Spleen (tissue), 11 donors: ENCODE measurements around the gene MOB2. TPM values are rescaled to one million over a fixed set of nuclear protein-coding genes. Genes with fewer than 3 reads are reported as not detected.

Experiments used
- DNase-seq: peaks from one replicate; pipeline ENCODE4 v3.0.0-alpha.2; 2020
- H3K27ac ChIP-seq, 8 donors: fragments of 200-600 bp; sonication (generic) in 7 of 8; 1 replicate in 4 of 8; 2 replicates in 4 of 8; pipeline versions ENCODE4 v1.5.0 to v1.8.0; 2016 to 2021; ENCODE audit warnings: inconsistent platforms in 4 of 8, mild to moderate bottlenecking in 4 of 8, moderate library complexity in 1 of 8
- H3K27me3 ChIP-seq, 7 donors: fragments of 200-600 bp; sonication (generic) in 6 of 7; replicated peaks in 1 of 7; 1 replicate in 4 of 7; 2 replicates in 3 of 7; pipeline versions ENCODE4 v1.5.0 to v1.8.0; 2016 to 2021; ENCODE audit warnings: inconsistent platforms in 3 of 7, mild to moderate bottlenecking in 1 of 7
- H3K36me3 ChIP-seq, 6 donors: fragments of 200-600 bp; sonication (generic) in 5 of 6; 1 replicate in 4 of 6; 2 replicates in 2 of 6; pipeline versions ENCODE4 v1.5.0 to v1.8.0; 2016 to 2021; ENCODE audit warnings: inconsistent platforms in 2 of 6
- H3K4me1 ChIP-seq, 6 donors: fragments of 200-600 bp; sonication (generic) in 5 of 6; 1 replicate in 3 of 6; 2 replicates in 3 of 6; pipeline versions ENCODE4 v1.5.0 to v1.8.0; 2016 to 2021; ENCODE audit warnings: inconsistent platforms in 3 of 6
- H3K4me3 ChIP-seq, 8 donors: fragments of 200-600 bp; sonication (generic) in 7 of 8; 1 replicate in 4 of 8; 2 replicates in 4 of 8; pipeline versions ENCODE4 v1.5.0 to v1.8.0; 2016 to 2021; ENCODE audit warnings: inconsistent platforms in 4 of 8, mild to moderate bottlenecking in 4 of 8, moderate library complexity in 2 of 8
- H3K9me3 ChIP-seq, 8 donors: fragments of 200-600 bp; sonication (generic) in 7 of 8; 1 replicate in 4 of 8; 2 replicates in 4 of 8; pipeline versions ENCODE4 v1.5.0 to v1.8.0; 2016 to 2021; ENCODE audit warnings: inconsistent platforms in 4 of 8
- POLR2A ChIP-seq, 3 donors: fragments of 450-650 bp; IDR thresholded peaks; one replicate each; pipeline ENCODE4 v1.5.1; 2017; ENCODE audit warnings: antibody characterized with exemption in 3 of 3, mild to moderate bottlenecking in 1 of 3
- POLR2AphosphoS5 ChIP-seq, 3 donors: sonication (generic); formaldehyde crosslinking; IDR thresholded peaks; one replicate each; pipeline ENCODE4 v1.5.1; 2017; ENCODE audit warnings: antibody characterized with exemption in 3 of 3
- WGBS, 5 donors: extraction: QIAGEN DNeasy Blood & Tissue Kit in 3 of 5; methylation state at CpG; one replicate each; pipeline versions ENCODE4 v1.1.5 to v1.1.7; 2013 to 2018; 5-methylcytosine and 5-hydroxymethylcytosine counted together
- intact Hi-C: fragments of 100-400 bp; cut with DNase I; formaldehyde crosslinking; loops from one replicate; pipeline ENCODE4 v1.15.0; 2023; ENCODE audit warnings: low total_unique reads
- polyA plus RNA-seq, 3 donors: library from polyadenylated mRNA; stranded (reverse); fragments of 200-250 nt; gene quantifications; one replicate each; pipeline ENCODE4 v1.2.1, GENCODE V29; 2013
- total RNA-seq, 7 donors: library from RNA; depleted of rRNA in 3 of 7; stranded (reverse); fragments of >200 nt in 3 of 7; fragmentation: NEBNext Ultra II Directional in 4 of 7; extraction: Animal tissue kit (Norgen Biotek cat#: 25700) in 4 of 7; gene quantifications; one replicate each; pipeline versions ENCODE4 v1.1.0 to v1.2.1, GENCODE V29; 2016 to 2021
- TF ChIP-seq, protein P1 (sequence below), 11 experiments: fragments of 200-600 bp in 7 of 11; fragments of 450-650 bp in 4 of 11; sonication (generic) in 4 of 11; IDR thresholded peaks in 8 of 11; conservative IDR thresholded peaks in 3 of 11; 1 replicate in 7 of 11; 2 replicates in 4 of 11; pipeline versions ENCODE4 v1.4.0 to v1.8.0; 2016 to 2021; ENCODE audit warnings: antibody characterized with exemption in 11 of 11, inconsistent platforms in 4 of 11, mild to moderate bottlenecking in 1 of 11
- donor health status: healthy with polysubstance abuse.
- donor health status: DM: no; HTN: no; CAD: no; lungs with moderate emphysema.
- donor health status: DM: no; HTN: no; CAD: no.
- donor health status: Bipolar disorder and iron deficiency.
- donor health status: healthy.
- donor health status: DM: no; HTN: no; CAD: no.
- donor health status: DM: yes; HTN: yes; CAD: no.

The MOB2 gene
- total and polyA plus RNA-seq, 10 donors: 28.1 to 51.5 (median 41.5) TPM

DNA sequence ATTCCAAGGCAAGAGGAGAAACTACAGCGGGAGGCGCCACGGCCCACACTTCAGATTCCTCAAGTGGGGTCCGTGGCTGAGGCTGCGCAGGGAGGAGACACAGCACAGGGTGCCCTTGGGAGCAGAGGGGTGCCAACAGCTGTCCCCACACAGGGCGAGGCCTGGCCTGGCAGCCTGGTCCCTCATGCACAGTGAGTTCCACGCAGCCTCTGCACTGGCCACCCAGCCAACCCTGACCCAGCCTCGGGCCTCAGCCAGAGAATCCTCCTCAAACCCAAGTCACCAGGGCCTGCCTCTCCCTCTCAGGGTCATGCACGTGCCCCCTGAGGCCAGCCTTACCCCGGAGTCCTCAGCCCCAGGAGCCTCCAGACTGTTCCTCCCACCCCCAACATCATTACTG, 22.4 kb upstream of the MOB2 start:
- TF ChIP-seq POLR2AphosphoS5 (IDR thresholded peaks at IDR 0.05): no peak
- no peak for TF ChIP-seq POLR2A (IDR thresholded peaks at IDR 0.05)
- TF ChIP-seq, protein P1, sequence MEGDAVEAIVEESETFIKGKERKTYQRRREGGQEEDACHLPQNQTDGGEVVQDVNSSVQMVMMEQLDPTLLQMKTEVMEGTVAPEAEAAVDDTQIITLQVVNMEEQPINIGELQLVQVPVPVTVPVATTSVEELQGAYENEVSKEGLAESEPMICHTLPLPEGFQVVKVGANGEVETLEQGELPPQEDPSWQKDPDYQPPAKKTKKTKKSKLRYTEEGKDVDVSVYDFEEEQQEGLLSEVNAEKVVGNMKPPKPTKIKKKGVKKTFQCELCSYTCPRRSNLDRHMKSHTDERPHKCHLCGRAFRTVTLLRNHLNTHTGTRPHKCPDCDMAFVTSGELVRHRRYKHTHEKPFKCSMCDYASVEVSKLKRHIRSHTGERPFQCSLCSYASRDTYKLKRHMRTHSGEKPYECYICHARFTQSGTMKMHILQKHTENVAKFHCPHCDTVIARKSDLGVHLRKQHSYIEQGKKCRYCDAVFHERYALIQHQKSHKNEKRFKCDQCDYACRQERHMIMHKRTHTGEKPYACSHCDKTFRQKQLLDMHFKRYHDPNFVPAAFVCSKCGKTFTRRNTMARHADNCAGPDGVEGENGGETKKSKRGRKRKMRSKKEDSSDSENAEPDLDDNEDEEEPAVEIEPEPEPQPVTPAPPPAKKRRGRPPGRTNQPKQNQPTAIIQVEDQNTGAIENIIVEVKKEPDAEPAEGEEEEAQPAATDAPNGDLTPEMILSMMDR (IDR thresholded peaks at IDR 0.05 in 8 of 11, conservative IDR thresholded peaks at IDR 0.05 in 3 of 11): no peak
- Histone ChIP-seq H3K27ac (no peak overlapping the region), H3K36me3 (peaks cover 0 to 19% (median 0%) of the 10 kb centered on the region in 6 donors), H3K4me3 (no peak overlapping the region), H3K4me1 (peaks cover 24 to 90% (median 67%) of the 10 kb centered on the region in 6 donors), H3K9me3 (no peaks in the 10 kb centered on the region), H3K27me3 (no peaks in the 10 kb centered on the region)
- no peak for DNase-seq
- 76 to 87% (median 85%) methylated on average over 8 to 10 of the region's 10 CpGs for WGBS, 5 donors
- intact Hi-C loops: no loop called here

DNA sequence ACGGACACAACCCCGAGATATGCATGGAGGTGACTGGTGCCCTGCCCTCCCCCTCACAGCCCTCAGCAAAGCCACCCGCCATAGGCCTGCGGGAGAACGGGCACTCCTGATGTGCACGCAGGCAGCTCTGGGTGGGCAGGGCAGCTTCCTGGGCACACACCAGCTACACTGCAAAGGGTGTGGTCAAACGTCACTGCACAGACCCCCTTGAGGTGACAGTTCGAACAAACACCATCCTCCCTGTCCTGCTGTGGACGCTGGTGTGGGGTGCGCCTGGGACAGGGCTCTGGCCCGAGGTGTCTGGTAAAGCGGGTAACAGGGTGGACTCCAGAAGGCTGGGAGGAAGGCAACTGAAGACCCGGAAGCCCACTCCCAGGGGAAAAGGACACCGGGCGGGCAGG, 21.9 kb upstream of the MOB2 start:
- Histone ChIP-seq H3K36me3 (peaks cover 0 to 17% (median 0%) of the 10 kb centered on the region in 6 donors), H3K27me3 (no peaks in the 10 kb centered on the region), H3K4me1 (peaks cover 25 to 90% (median 67%) of the 10 kb centered on the region in 6 donors), H3K27ac (no peak overlapping the region), H3K9me3 (no peaks in the 10 kb centered on the region), H3K4me3 (no peak overlapping the region)
- no peak for DNase-seq
- TF ChIP-seq POLR2A (IDR thresholded peaks at IDR 0.05) (no peak), POLR2AphosphoS5 (IDR thresholded peaks at IDR 0.05) (no peak)
- TF ChIP-seq, protein P1 (IDR thresholded peaks at IDR 0.05 in 8 of 11, conservative IDR thresholded peaks at IDR 0.05 in 3 of 11): no peak
- intact Hi-C loops: no loop called here
- 66 to 80% (median 76%) methylated on average over 12 to 15 of the region's 15 CpGs for WGBS, 5 donors

DNA sequence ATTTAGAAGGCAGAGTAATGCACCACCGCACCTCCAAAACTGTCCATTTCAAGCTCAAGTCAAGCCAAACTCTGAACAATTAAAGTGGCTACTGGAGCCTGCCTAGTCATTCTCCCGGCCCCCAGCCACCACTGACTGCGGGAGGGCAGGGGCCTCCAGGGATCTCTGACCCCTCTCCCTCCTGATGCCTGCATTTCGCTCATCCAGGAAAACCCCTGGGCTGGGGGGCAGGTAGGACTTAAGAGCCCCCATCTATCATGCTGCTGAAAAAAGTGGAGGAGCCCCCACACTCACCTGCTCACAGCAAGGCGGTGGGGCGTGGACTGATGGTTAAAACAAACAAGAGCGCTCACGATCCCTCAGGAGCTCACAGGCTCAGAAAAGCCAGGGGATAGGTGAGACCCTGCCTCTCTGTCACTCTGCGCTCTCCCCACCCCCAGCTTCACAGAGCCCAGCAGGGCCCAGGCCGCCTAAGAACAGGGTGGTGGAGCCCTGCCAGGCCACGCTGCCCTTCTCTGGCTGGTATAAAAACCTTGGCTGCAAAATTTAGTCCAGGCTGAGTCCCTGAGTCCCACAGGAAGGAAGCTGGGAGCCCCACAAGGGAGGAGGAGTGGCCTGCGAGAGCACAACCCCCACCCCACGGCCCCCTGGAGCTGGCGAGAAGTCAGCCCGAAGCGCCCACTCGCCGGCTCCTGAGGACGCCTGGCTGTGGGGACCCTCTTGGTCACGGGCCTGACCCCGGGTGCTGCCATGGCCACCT, 21.0 kb upstream of the MOB2 start:
- Histone ChIP-seq H3K36me3 (peaks cover 0 to 23% (median 0%) of the 10 kb centered on the region in 6 donors), H3K4me3 (no peak overlapping the region), H3K27me3 (no peaks in the 10 kb centered on the region), H3K9me3 (no peaks in the 10 kb centered on the region), H3K4me1 (peaks cover 26 to 93% (median 70%) of the 10 kb centered on the region in 6 donors), H3K27ac (peak overlapping the region in 1 of 8 donors; percentile 7)
- TF ChIP-seq POLR2AphosphoS5 (IDR thresholded peaks at IDR 0.05): peak in 2 of 3 donors; percentile 10 to 13
- TF ChIP-seq, protein P1 (IDR thresholded peaks at IDR 0.05 in 8 of 11, conservative IDR thresholded peaks at IDR 0.05 in 3 of 11): no peak
- WGBS, 5 donors: 51 to 57% (median 53%) methylated on average over 13 to 21 of the region's 21 CpGs
- DNase-seq: no peak
- intact Hi-C loops: no loop called here

DNA sequence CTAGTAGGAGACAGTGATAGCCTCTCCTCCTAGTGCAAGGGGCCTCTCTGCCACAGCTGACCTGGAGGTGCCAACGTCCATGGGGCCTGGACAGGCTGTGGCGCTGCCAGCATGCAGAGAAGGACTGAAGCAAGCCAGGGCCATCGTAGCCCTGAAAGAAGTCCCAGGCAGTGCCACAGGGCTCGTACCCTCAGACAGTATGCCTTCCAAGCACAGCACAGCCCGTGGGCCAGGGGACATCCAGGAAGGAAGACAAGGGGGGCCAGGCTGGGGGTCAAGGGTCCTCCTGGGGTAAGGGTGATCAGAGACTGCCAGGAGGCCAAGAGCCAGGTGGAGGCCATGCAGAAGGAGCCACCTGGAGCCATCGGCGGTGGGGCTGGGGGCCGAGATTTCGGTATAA, 20.4 kb upstream of the MOB2 start:
- peaks cover 26 to 93% (median 73%) of the 10 kb centered on the region in 6 donors for H3K4me1 ChIP-seq
- WGBS, 5 donors: 67 to 76% (median 72%) methylated on average over 9 of the region's 9 CpGs
- no peak overlapping the region for H3K27ac ChIP-seq
- H3K9me3 ChIP-seq: no peaks in the 10 kb centered on the region
- intact Hi-C loops: no loop called here
- H3K36me3 ChIP-seq: peaks cover 0 to 23% (median 0%) of the 10 kb centered on the region in 6 donors
- no peak overlapping the region for H3K4me3 ChIP-seq
- DNase-seq: no peak
- H3K27me3 ChIP-seq: no peaks in the 10 kb centered on the region
- TF ChIP-seq POLR2AphosphoS5 (IDR thresholded peaks at IDR 0.05) (no peak), POLR2A (IDR thresholded peaks at IDR 0.05) (no peak)
- TF ChIP-seq, protein P1 (IDR thresholded peaks at IDR 0.05 in 8 of 11, conservative IDR thresholded peaks at IDR 0.05 in 3 of 11): no peak
